Panc1 (cell line): ENCODE results near the gene PGLYRP3. TPM values are rescaled to one million over a fixed set of nuclear protein-coding genes. Genes with fewer than 3 reads are reported as not detected.

ENCODE experiments used
- ATAC-seq: fragments of 200-7000 bp; cut with Tn5 transposase; 2 replicates; pipeline ENCODE4 v1.9.1; 2020; ENCODE audit warnings: mild to moderate bottlenecking, moderate library complexity
- BruUV-seq: library from RNA; stranded (reverse); fragments of 400-500 nt; replicated peaks from 2 replicates; lab custom pipeline; 2021; lab: Mats Ljungman, UMichigan
- CTCF ChIA-PET: fragments of 300-600 bp; sonication (Branson Sonifier 250); formaldehyde crosslinking; loops from one replicate; lab custom pipeline; 2022; ENCODE audit warnings: antibody characterized with exemption; lab: Charles Lee
- POLR2A ChIA-PET: fragments of 300-600 bp; sonication (Branson Sonifier 250); formaldehyde crosslinking; loops from one replicate; lab custom pipeline; 2022; ENCODE audit warnings: antibody characterized with exemption; lab: Charles Lee
- DNase-seq: peaks from one replicate; pipeline ENCODE4 v3.0.0-alpha.2; 2010; ENCODE audit warnings: low read depth, low spot score
- H3K27ac ChIP-seq: 2 replicates; pipeline ENCODE4 v1.5.1; 2011; ENCODE audit warnings: mild to moderate bottlenecking, low read length, inconsistent platforms
- H3K27me3 ChIP-seq: fragments of 200-500 bp; sonication (Bioruptor generic); 2 replicates; pipeline ENCODE4 v1.6.0; 2014; ENCODE audit warnings: low read length, inconsistent platforms; ENCODE audit not compliant: control insufficient read depth, insufficient read depth
- H3K36me3 ChIP-seq: fragments of 200-500 bp; sonication (Bioruptor generic); 2 replicates; pipeline ENCODE4 v1.5.1; 2014; ENCODE audit warnings: inconsistent platforms, mild to moderate bottlenecking, low read length, moderate library complexity; ENCODE audit not compliant: control insufficient read depth, insufficient read depth
- H3K4me1 ChIP-seq: 2 replicates; pipeline ENCODE4 v1.5.1; 2011; ENCODE audit warnings: inconsistent platforms, mild to moderate bottlenecking, low read length, moderate library complexity; ENCODE audit not compliant: control insufficient read depth, insufficient read depth
- H3K4me3 ChIP-seq, 2 experiments: 2 replicates each; pipeline ENCODE4 v1.5.1; 2011 to 2012; ENCODE audit warnings: low read depth in 2 of 2, low read length in 2 of 2, mild to moderate bottlenecking in 2 of 2, inconsistent platforms in 1 of 2, moderate library complexity in 1 of 2
- H3K9me3 ChIP-seq: fragments of 200-500 bp; sonication (Bioruptor generic); 2 replicates; pipeline ENCODE4 v1.5.1; 2014; ENCODE audit warnings: low read depth, mild to moderate bottlenecking, inconsistent platforms, low read length, moderate library complexity; ENCODE audit not compliant: control insufficient read depth, insufficient read depth
- POLR2AphosphoS5 ChIP-seq: IDR thresholded peaks from 2 replicates; pipeline ENCODE4 v1.6.1; 2012; ENCODE audit warnings: mild to moderate bottlenecking, low read depth, low read length, moderate library complexity
- SIN3A ChIP-seq: IDR thresholded peaks from 2 replicates; pipeline ENCODE4 v1.6.1; 2012; ENCODE audit warnings: low read depth, mild to moderate bottlenecking, low read length, moderate library complexity, borderline replicate concordance; ENCODE audit not compliant: insufficient read depth
- TCF7L2 ChIP-seq: IDR thresholded peaks from 2 replicates; pipeline ENCODE4 v1.6.1; 2011; ENCODE audit warnings: mild to moderate bottlenecking, low read depth, low read length, inconsistent platforms
- in situ Hi-C: cut with HindIII; loops from 2 replicates; pipeline ENCODE4 v1.10.0; 2016; ENCODE audit warnings: low sequenced_read_pairs, low pct_unique_long_range_greater_than_20kb
- intact Hi-C: fragments of 100-400 bp; cut with micrococcal nuclease; formaldehyde crosslinking; loops from one replicate; pipeline ENCODE4 v1.10.0; 2022; ENCODE audit not compliant: unreplicated experiment
- total RNA-seq: library from RNA; stranded (reverse); gene quantifications from one replicate; pipeline ENCODE4 v1.2.1, GENCODE V29; 2021; ENCODE audit not compliant: unreplicated experiment
- TF ChIP-seq, protein P1 (sequence below), 2 experiments: IDR thresholded peaks; 2 replicates each; pipeline ENCODE4 v1.6.1; 2011 to 2012; ENCODE audit warnings: low read depth in 2 of 2, control low read depth in 1 of 2, low read length in 1 of 2, mild to moderate bottlenecking in 1 of 2, moderate library complexity in 1 of 2; ENCODE audit not compliant: insufficient read depth in 1 of 2
- TF ChIP-seq, protein P2 (sequence below): fragments of 450-650 bp; IDR thresholded peaks from 2 replicates; pipeline ENCODE4 v1.5.1; 2017; ENCODE audit warnings: mild to moderate bottlenecking

The PGLYRP3 gene
- total RNA-seq, 1 experiment from 2014 or later = not detected

DNA sequence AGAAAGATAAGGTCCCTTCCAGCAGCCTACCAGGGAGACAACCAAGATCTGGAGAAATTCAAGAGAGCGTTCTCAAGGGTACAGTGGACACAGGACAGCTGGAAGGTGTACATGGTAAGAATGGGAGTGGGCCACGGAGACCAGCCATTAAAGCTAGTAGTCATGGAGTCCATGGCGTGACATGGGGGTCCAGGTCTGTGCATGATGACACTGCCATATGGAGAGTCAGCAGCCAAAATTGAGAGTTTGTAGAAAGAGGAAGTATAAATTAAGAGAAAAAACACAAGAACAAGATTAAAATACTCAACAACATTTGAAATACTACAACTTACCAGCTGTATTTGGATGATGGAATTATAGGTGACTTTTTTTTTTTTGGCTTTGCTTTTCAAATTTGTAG, 61.2 kb downstream of the PGLYRP3 start:
- DNase-seq = no peak
- Histone ChIP-seq H3K27me3 (peaks cover 2% of the 10 kb centered on the region; the same call in 1 of the 2 replicates), H3K36me3 (no peaks in the 10 kb centered on the region), H3K9me3 (no peaks in the 10 kb centered on the region), H3K4me3 (no peak overlapping the region), H3K27ac (no peak overlapping the region), H3K4me1 (no peaks in the 10 kb centered on the region)
- no peak for ATAC-seq
- TF ChIP-seq, protein P1, sequence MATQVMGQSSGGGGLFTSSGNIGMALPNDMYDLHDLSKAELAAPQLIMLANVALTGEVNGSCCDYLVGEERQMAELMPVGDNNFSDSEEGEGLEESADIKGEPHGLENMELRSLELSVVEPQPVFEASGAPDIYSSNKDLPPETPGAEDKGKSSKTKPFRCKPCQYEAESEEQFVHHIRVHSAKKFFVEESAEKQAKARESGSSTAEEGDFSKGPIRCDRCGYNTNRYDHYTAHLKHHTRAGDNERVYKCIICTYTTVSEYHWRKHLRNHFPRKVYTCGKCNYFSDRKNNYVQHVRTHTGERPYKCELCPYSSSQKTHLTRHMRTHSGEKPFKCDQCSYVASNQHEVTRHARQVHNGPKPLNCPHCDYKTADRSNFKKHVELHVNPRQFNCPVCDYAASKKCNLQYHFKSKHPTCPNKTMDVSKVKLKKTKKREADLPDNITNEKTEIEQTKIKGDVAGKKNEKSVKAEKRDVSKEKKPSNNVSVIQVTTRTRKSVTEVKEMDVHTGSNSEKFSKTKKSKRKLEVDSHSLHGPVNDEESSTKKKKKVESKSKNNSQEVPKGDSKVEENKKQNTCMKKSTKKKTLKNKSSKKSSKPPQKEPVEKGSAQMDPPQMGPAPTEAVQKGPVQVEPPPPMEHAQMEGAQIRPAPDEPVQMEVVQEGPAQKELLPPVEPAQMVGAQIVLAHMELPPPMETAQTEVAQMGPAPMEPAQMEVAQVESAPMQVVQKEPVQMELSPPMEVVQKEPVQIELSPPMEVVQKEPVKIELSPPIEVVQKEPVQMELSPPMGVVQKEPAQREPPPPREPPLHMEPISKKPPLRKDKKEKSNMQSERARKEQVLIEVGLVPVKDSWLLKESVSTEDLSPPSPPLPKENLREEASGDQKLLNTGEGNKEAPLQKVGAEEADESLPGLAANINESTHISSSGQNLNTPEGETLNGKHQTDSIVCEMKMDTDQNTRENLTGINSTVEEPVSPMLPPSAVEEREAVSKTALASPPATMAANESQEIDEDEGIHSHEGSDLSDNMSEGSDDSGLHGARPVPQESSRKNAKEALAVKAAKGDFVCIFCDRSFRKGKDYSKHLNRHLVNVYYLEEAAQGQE (IDR thresholded peaks at IDR 0.05; ENCODE audit: insufficient read depth in 1 of 2, low read depth in 2 of 2, low read length in 1 of 2) = no peak
- TF ChIP-seq SIN3A (no peak), POLR2AphosphoS5 (no peak), TCF7L2 (no peak)
- TF ChIP-seq, protein P2, sequence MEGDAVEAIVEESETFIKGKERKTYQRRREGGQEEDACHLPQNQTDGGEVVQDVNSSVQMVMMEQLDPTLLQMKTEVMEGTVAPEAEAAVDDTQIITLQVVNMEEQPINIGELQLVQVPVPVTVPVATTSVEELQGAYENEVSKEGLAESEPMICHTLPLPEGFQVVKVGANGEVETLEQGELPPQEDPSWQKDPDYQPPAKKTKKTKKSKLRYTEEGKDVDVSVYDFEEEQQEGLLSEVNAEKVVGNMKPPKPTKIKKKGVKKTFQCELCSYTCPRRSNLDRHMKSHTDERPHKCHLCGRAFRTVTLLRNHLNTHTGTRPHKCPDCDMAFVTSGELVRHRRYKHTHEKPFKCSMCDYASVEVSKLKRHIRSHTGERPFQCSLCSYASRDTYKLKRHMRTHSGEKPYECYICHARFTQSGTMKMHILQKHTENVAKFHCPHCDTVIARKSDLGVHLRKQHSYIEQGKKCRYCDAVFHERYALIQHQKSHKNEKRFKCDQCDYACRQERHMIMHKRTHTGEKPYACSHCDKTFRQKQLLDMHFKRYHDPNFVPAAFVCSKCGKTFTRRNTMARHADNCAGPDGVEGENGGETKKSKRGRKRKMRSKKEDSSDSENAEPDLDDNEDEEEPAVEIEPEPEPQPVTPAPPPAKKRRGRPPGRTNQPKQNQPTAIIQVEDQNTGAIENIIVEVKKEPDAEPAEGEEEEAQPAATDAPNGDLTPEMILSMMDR = no peak
- in situ Hi-C loops (no loop called here), intact Hi-C loops (no loop called here)
- no TSS peak for BruUV-seq
- ChIA-PET CTCF (no interaction called here), POLR2A (no interaction called here)

- H3K27me3 ChIP-seq = peaks cover 2% of the 10 kb centered on the region; the same call in 1 of the 2 replicates
- intact Hi-C loops (no loop called here), in situ Hi-C loops (no loop called here)
- no TSS peak for BruUV-seq
- TF ChIP-seq POLR2AphosphoS5 = no peak
- TF ChIP-seq, protein P1 (IDR thresholded peaks at IDR 0.05; ENCODE audit: insufficient read depth in 1 of 2, low read depth in 2 of 2, low read length in 1 of 2) = no peak
- TF ChIP-seq, protein P2 = no peak
- no peak for TF ChIP-seq SIN3A
- TF ChIP-seq TCF7L2 = no peak
- H3K36me3 ChIP-seq = no peaks in the 10 kb centered on the region
- no peak overlapping the region for H3K27ac ChIP-seq
- ATAC-seq (no peak), DNase-seq (no peak)
- H3K4me1 ChIP-seq = no peaks in the 10 kb centered on the region
- H3K4me3 ChIP-seq = no peak overlapping the region
- POLR2A ChIA-PET = no interaction called here
- CTCF ChIA-PET = no interaction called here
- H3K9me3 ChIP-seq = no peaks in the 10 kb centered on the region
Measured at GRCh38 chr1:153251087-153251486, 61.7 kb downstream of the PGLYRP3 start.
